GM12801 (cell line): ENCODE data around the gene GPBP1.

Experiments used
- TF ChIP-seq, protein P1 (sequence below): IDR thresholded peaks from one replicate; pipeline ENCODE4 v1.5.1; 2011; ENCODE audit warnings: control low read depth; ENCODE audit not compliant: insufficient read length; ENCODE audit errors: extremely low read depth

GPBP1 gene

DNA sequence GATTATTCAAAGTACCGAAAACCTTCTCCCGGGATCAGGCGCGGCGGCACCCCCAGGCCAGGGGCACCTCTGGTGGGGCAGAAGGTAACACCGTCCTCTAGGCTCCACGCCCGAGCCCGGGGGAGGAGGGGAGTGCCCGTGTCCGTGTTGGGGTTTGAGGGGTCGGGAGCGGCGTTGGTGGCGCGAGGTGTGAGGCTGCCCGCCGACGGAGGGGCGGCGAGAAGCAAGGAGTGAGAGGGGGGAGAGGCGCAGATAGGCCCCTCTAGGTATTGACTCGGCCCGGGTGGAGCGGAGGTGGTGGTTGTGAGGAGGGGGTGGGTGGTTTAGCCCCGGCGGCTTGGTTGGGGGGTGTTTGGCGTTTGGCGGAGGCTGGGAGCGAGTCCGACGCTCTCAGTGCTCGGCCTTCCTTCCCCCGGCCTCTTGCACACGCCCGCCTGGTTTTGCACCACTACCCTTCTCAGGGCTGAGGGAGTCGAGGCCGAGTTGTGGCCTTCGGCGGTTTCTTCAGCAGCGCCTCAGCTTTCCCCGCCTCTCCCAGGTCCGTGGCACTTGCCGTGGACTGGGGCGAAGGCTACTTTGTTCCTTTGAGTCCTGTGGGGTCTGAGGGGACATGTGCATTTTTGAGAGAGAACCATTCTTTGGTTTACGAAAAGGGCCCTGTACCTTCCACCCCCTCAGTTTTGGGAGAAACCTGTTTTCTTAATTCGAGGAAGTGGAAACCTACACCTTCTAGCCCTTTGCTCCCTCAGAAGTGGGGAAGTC lies 450 bp downstream of the GPBP1 start:
- TF ChIP-seq, protein P1, sequence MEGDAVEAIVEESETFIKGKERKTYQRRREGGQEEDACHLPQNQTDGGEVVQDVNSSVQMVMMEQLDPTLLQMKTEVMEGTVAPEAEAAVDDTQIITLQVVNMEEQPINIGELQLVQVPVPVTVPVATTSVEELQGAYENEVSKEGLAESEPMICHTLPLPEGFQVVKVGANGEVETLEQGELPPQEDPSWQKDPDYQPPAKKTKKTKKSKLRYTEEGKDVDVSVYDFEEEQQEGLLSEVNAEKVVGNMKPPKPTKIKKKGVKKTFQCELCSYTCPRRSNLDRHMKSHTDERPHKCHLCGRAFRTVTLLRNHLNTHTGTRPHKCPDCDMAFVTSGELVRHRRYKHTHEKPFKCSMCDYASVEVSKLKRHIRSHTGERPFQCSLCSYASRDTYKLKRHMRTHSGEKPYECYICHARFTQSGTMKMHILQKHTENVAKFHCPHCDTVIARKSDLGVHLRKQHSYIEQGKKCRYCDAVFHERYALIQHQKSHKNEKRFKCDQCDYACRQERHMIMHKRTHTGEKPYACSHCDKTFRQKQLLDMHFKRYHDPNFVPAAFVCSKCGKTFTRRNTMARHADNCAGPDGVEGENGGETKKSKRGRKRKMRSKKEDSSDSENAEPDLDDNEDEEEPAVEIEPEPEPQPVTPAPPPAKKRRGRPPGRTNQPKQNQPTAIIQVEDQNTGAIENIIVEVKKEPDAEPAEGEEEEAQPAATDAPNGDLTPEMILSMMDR = no peak

DNA sequence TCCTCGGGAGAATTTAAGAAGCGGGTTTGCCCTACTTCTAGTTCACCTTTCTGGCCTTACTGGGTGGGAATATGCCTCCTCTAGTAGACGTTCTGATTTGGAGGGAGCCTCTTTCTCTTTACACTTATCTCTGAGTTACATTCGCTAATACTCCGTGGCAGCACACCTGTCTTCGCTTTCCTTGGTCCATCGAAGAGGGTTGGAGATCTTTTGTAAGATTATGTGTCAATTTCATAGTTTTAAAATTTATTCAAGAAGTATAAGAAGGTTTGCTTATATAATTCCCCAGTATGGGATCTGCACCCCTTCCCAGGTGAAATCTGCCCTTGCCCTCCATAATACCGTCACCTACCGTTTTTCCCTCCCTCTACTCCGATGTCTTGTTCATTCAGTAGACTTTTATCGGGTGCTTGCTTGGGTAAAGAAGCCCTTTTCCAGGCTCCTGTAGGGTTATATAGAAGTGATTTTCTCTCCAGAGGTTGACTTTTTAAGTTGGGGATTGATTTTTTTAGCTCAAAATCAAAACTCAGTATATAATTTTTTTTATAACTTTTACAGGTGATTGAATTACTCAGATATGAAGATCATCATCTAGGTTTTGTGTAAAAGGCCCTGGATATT lies 1.1 kb downstream of the GPBP1 start:
- TF ChIP-seq, protein P1 = no peak

DNA sequence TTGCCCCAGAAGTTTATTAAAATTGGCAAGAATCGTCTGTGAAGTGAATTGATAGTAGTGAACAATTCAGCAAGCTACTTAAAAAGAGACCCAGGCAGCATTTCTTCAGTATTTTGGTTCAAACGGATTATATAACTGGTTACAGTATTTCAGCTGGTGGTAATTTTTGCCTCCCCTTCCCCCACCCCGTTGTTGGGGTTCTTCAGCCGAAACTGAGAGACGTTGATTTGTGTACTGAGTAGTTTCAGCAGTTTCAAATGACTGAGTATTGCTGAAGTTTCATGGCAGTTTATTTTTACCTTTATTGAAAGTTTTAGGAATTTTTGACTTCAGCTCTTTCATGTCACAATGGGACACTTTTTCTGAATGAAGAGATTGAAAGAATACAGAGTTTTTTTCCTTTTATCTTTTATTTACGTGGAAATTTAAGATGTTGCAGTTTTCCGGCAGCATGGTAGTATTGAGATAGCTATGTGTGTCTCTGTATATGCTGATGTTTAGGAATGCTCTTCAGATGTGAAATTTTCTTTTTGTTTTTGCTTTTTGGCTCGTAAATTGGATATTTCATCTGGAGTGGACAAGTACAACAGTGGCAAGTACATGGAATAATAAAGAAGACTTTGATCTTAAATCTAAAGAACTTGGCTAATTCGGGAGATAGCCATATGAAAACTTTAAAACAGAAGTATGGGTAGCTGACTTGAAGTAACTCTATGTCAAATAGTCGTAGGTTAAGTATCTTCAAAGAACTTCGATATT lies 1.9 kb downstream of the GPBP1 start:
- TF ChIP-seq, protein P1 = no peak

DNA sequence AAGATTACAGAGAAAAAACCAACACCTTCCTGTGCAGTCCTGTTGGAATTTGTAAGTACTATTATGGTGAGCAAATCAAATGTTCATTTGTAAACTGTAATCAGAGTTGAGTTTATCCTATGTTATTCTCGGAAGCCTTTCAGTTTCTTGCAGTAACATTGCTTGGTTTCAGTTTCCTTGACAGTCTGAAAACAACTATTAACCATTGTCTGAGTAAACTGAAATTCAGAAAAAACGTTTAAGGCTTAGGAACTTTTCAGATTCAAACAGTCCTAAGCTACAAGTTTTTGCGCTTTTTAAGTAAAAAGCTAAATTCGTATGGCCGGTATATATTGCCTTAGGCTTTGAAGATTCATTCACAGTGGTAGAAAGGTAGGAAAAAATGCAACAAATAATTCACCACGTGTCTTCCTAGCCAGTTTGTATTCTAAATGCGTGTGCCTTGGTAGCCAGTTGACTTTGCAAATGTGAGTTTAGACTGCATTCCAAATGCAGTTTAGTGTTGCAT lies 2.5 kb downstream of the GPBP1 start:
- TF ChIP-seq, protein P1 = no peak

DNA sequence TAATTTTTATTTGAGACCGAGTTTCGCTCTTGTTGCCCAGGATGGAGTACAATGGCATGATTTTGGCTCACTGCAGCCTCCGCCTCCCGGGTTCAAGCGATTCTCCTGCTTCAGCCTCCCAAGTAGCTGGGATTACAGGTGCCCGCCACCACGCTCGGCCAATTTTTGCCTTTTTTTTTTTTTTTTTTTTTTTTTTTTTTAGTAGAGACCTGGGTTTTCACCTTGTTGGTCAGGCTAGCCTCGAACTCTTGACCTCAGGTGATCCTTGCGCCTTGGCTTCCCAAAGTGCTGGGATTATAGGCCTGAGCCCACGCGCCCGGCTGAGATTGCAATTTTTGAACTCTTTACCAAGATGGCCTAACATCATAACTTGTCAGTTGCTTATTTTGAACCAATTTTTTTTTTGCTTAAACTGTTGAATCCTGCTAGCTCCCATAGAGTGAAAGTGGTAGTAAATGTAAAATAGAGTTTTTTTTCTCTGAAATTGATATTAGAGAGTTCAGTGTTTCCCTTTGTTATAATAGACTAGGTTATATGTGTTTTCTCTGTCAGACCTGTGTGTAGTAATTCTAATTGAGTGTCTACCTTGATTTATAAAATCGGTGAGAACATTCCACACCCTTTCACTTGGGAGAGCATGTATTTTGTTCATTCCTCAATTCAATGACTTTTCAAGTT lies 3.8 kb downstream of the GPBP1 start:
- TF ChIP-seq, protein P1 = no peak

DNA sequence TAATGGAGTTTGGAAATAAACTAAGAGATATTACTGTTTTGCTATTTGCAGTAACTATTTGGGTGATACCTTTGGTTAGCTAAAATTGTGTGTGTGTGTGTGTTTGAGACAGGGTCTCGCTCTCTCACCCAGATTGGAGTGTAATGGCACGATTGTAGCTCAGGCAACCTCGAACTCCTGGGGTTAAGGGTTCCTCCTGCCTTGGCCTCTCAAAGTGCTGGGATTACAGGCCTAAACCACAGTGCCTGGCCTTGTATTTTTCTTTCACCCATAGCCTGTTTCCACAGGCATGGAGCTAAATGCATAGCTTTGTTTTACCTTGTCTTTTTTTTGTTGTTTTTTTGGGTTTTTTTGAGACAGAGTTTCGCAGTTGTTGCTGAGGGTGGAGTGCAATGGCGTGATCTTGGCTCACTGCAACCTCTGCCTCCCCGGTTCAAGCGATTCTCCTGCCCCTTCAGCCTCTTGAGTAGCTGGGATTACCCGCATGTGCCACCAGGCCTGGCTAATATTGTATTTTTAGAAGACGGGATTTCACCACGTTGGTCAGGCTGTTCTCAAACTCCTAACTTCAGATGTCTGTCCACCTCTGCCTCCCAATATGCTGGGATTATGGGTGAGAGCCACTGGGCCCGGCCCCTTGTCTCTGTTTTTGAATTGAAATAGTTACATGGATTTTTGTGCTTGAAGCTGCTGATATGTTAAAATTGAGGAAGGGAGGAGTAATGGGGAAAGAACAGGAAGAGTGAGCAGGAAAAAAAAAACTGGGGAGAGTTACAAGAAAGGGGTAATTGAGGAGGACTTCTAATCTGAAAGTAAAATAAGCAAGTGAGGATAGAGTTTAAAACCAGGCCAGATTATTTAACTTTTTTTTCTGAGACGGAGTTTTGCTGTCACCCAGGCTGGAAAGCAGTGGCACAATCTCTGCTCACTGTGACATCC lies 5.7 kb downstream of the GPBP1 start:
- TF ChIP-seq, protein P1 = no peak
